K562 (cell line): Measurements from ENCODE around the gene CEP44. TPM values are rescaled to one million over a fixed set of nuclear protein-coding genes. Genes with fewer than 3 reads are reported as not detected.

Experiments used
- ATAC-seq: fragments of 200-7000 bp; cut with Tn5 transposase; 3 replicates; pipeline ENCODE4 v1.9.1; 2020; ENCODE audit warnings: moderate library complexity
- BruUV-seq: library from RNA; stranded (reverse); fragments of 400-500 nt; replicated peaks from 2 replicates; lab custom pipeline; 2021; lab: Mats Ljungman, UMichigan
- CTCF ChIA-PET: fragments of 300-600 bp; formaldehyde crosslinking; extraction: SDS; loops from one replicate; lab custom pipeline; 2021; ENCODE audit warnings: low intra/inter-chr PET ratio; lab: Yijun Ruan, JAX
- POLR2A ChIA-PET: fragments of 300-600, 350-650 bp; sonication (Branson Sonifier 250); formaldehyde crosslinking; extraction: SDS; loops from one replicate; lab custom pipeline; 2021; ENCODE audit warnings: antibody characterized with exemption, inconsistent platforms; lab: Yijun Ruan, JAX
- DNase-seq, 4 experiments: peaks; one replicate each; pipeline versions ENCODE4 v3.0.0 to v3.0.0-alpha.2; 2011 to 2018; ENCODE audit warnings: low spot score in 3 of 4, mixed read lengths in 3 of 4; ENCODE audit errors: extremely low read depth in 1 of 4
- FAIRE-seq: peaks from 2 replicates; lab custom pipeline; 2011; peaks lifted over from hg19 to GRCh38; lab: Jason Lieb, UNC
- H2AFZ ChIP-seq: 2 replicates; pipeline ENCODE4 v1.6.0; 2011; ENCODE audit warnings: low read depth, low read length, control low read depth, inconsistent platforms
- H3K27ac ChIP-seq: fragments of 200-600 bp; 3 replicates; pipeline ENCODE4 v1.8.0; 2011; ENCODE audit warnings: low read depth, mild to moderate bottlenecking, control low read depth, inconsistent platforms, low read length, moderate library complexity, mixed read lengths; ENCODE audit errors: extremely low read depth
- H3K27me3 ChIP-seq, 2 experiments: fragments of 300-600 bp in 1 of 2; 2 replicates in 1 of 2; 3 replicates in 1 of 2; pipeline versions ENCODE4 v1.6.0 to v1.8.0; 2011; ENCODE audit warnings: inconsistent platforms in 2 of 2, low read length in 2 of 2, mild to moderate bottlenecking in 1 of 2, mixed read lengths in 1 of 2, moderate library complexity in 1 of 2; ENCODE audit not compliant: control insufficient read depth in 2 of 2, insufficient read depth in 2 of 2
- H3K36me3 ChIP-seq: fragments of 300-600 bp; 3 replicates; pipeline ENCODE4 v1.8.0; 2011; ENCODE audit warnings: mild to moderate bottlenecking, low read length, inconsistent platforms; ENCODE audit not compliant: control insufficient read depth, insufficient read depth
- H3K4me1 ChIP-seq, 2 experiments: fragments of 200-600 bp in 1 of 2; replicated peaks in 1 of 2; 2 replicates in 1 of 2; 3 replicates in 1 of 2; pipeline versions ENCODE4 v1.5.1 to v1.8.0; 2011; ENCODE audit warnings: inconsistent platforms in 2 of 2, low read length in 2 of 2, mild to moderate bottlenecking in 1 of 2, mixed read lengths in 1 of 2, moderate library complexity in 1 of 2; ENCODE audit not compliant: control insufficient read depth in 2 of 2, insufficient read depth in 2 of 2
- H3K4me2 ChIP-seq: 2 replicates; pipeline ENCODE4 v1.6.1; 2011; ENCODE audit warnings: low read length, control low read depth, inconsistent platforms, mixed read lengths; ENCODE audit not compliant: insufficient read depth
- H3K4me3 ChIP-seq: fragments of 200-600 bp; sonication (generic), shearing (Covaris generic); 2 replicates; pipeline ENCODE4 v1.5.1; 2016; ENCODE audit warnings: control low read depth, inconsistent platforms
- H3K79me2 ChIP-seq: fragments of 200-600 bp; 3 replicates; pipeline ENCODE4 v1.8.0; 2011; ENCODE audit warnings: low read length, inconsistent platforms; ENCODE audit not compliant: control insufficient read depth, insufficient read depth
- H3K9ac ChIP-seq, 2 experiments: 2 replicates each; pipeline versions ENCODE4 v1.6.0 to v1.6.1; 2011; ENCODE audit warnings: low read depth in 2 of 2, low read length in 2 of 2, control low read depth in 1 of 2, inconsistent platforms in 1 of 2, mild to moderate bottlenecking in 1 of 2, mixed read lengths in 1 of 2; ENCODE audit not compliant: insufficient read depth in 1 of 2
- H3K9me1 ChIP-seq: one replicate; pipeline ENCODE4 v1.6.0; 2011; ENCODE audit warnings: inconsistent platforms, mild to moderate bottlenecking, low read length, moderate library complexity; ENCODE audit not compliant: control insufficient read depth, insufficient read depth
- H3K9me3 ChIP-seq: replicated peaks from 2 replicates; pipeline ENCODE4 v1.5.1; 2011; ENCODE audit warnings: low read depth, low read length, inconsistent platforms; ENCODE audit not compliant: control insufficient read depth, insufficient read depth
- H4K20me1 ChIP-seq: replicated peaks from 2 replicates; pipeline ENCODE4 v1.6.1; 2011; ENCODE audit warnings: low read length, inconsistent platforms, mixed read lengths; ENCODE audit not compliant: control insufficient read depth, insufficient read depth
- ARHGAP35 ChIP-seq: fragments of 450-650 bp; IDR thresholded peaks from 2 replicates; pipeline ENCODE4 v1.6.1; 2018; ENCODE audit not compliant: partially characterized antibody
- ELF2 ChIP-seq: fragments of 250-450 bp; sonication (Bioruptor Pico); IDR thresholded peaks from 2 replicates; pipeline ENCODE4 v1.5.0; 2021; ENCODE audit warnings: mild to moderate bottlenecking
- FOXJ3 ChIP-seq: sonication (generic); formaldehyde crosslinking; IDR thresholded peaks from 2 replicates; pipeline ENCODE4 v1.4.0; 2020; ENCODE audit warnings: mild to moderate bottlenecking, missing genetic modification reagents
- HNRNPK ChIP-seq: fragments of 200-400 bp; formaldehyde crosslinking; IDR thresholded peaks from one replicate; pipeline ENCODE4 v1.6.1; 2018; ENCODE audit warnings: mild to moderate bottlenecking, low read depth, low read length; ENCODE audit not compliant: poor library complexity, severe bottlenecking
- HSF4 ChIP-seq: fragments of 250-450 bp; sonication (Bioruptor Pico); IDR thresholded peaks from 2 replicates; pipeline ENCODE4 v2.1.2; 2022; ENCODE audit warnings: mild to moderate bottlenecking, moderate library complexity, borderline replicate concordance
- POLR3A ChIP-seq: IDR thresholded peaks from 2 replicates; pipeline ENCODE4 v1.6.1; 2011; ENCODE audit warnings: borderline replicate concordance, mild to moderate bottlenecking, moderate library complexity; ENCODE audit not compliant: insufficient read length, insufficient read depth; ENCODE audit errors: extremely low read depth
- SLC30A9 ChIP-seq: fragments of 250-450 bp; sonication (Bioruptor Pico); IDR thresholded peaks from 2 replicates; pipeline ENCODE4 v1.8.0; 2022; ENCODE audit warnings: mild to moderate bottlenecking, moderate library complexity
- U2AF2 ChIP-seq: fragments of 200-400 bp; formaldehyde crosslinking; optimal IDR thresholded peaks from 2 replicates; pipeline ENCODE3; 2017; ENCODE audit warnings: low read depth, mild to moderate bottlenecking, low read length
- ZEB2 ChIP-seq: fragments of 450-650 bp; IDR thresholded peaks from 2 replicates; pipeline ENCODE4 v1.6.1; 2016
- ZFP91 ChIP-seq: sonication (generic); formaldehyde crosslinking; IDR thresholded peaks from 2 replicates; pipeline ENCODE4 v1.8.0; 2022; ENCODE audit warnings: mild to moderate bottlenecking, missing genetic modification reagents
- ZNF232 ChIP-seq: sonication (generic); formaldehyde crosslinking; IDR thresholded peaks from 2 replicates; pipeline ENCODE4 v1.8.0; 2022; ENCODE audit warnings: mild to moderate bottlenecking, missing genetic modification reagents
- ZNF551 ChIP-seq: fragments of 250-450 bp; sonication (Bioruptor Pico); IDR thresholded peaks from 2 replicates; pipeline ENCODE4 v1.5.0; 2021; ENCODE audit warnings: mild to moderate bottlenecking, moderate library complexity
- WGBS: fragments of 100-300 bp; shearing (Covaris generic); methylation state at CpG from one replicate; pipeline ENCODE4 v1.1.6; 2016; ENCODE audit warnings: low coverage, mixed read lengths; ENCODE audit not compliant: insufficient coverage; ENCODE audit errors: missing lambda C conversion rate; 5-methylcytosine and 5-hydroxymethylcytosine counted together
- in situ Hi-C: fragments of 300-500 bp; cut with MboI; formaldehyde crosslinking; loops from 4 replicates; pipeline ENCODE4 v1.15.0; 2018; ENCODE audit warnings: inconsistent platforms, mixed read lengths
- intact Hi-C: fragments of 100-400 bp; cut with micrococcal nuclease; formaldehyde crosslinking; loops from 2 replicates; pipeline ENCODE4 v1.14.2; 2022
- polyA plus RNA-seq, 8 experiments: library from polyadenylated mRNA; depleted of rRNA in 4 of 8; stranded (reverse) in 5 of 8; unstranded in 3 of 8; fragments of >200 nt; fragmentation: Nextera tagmentation in 2 of 8; fragmentation: Illumina TruSeq in 1 of 8; extraction: Ambion mirVana in 2 of 8; extraction: Trizol in 1 of 8; gene quantifications; 2 replicates each; pipeline versions ENCODE4 v1.2.1 to v1.2.3, GENCODE V29; 2011 to 2014; ENCODE audit warnings: inconsistent platforms in 1 of 8, missing spikeins in 1 of 8
- total RNA-seq, 7 experiments: library from RNA; depleted of rRNA in 6 of 7; stranded (reverse); fragments of >200 nt in 6 of 7; fragmentation: Illumina TruSeq in 2 of 7; extraction: Trizol in 2 of 7; gene quantifications; 2 replicates each; pipeline versions ENCODE4 v1.2.1 to v1.2.3, GENCODE V29; 2011 to 2021; ENCODE audit warnings: low replicate concordance in 1 of 7
- TF ChIP-seq, protein P1 (sequence below): fragments of 450-650 bp; IDR thresholded peaks from 2 replicates; pipeline ENCODE4 v1.7.1; 2018; ENCODE audit warnings: mild to moderate bottlenecking, low read depth; ENCODE audit not compliant: partially characterized antibody
- TF ChIP-seq, protein P2 (sequence below): fragments of 450-650 bp; formaldehyde crosslinking; IDR thresholded peaks from 2 replicates; pipeline ENCODE4 v1.4.0; 2020; ENCODE audit warnings: mild to moderate bottlenecking, moderate library complexity
- TF ChIP-seq, protein P3 (sequence below), 2 experiments: fragments of 450-650 bp in 1 of 2; sonication (generic) in 1 of 2; formaldehyde crosslinking in 1 of 2; IDR thresholded peaks in 1 of 2; conservative IDR thresholded peaks in 1 of 2; 2 replicates each; pipeline versions ENCODE4 v1.6.1 to v1.8.1; 2016 to 2023; ENCODE audit warnings: mild to moderate bottlenecking in 2 of 2, moderate library complexity in 2 of 2, inconsistent platforms in 1 of 2, missing genetic modification reagents in 1 of 2

CEP44 gene
- total and polyA plus RNA-seq, 9 of the 15 experiments (the other 6 are each of a cell fraction or from before 2014, with no cell fraction given): 19.6 to 45.0 (median 24.4) TPM

GRCh38 chr4:174245714-174246113 is 38.0 kb upstream of the CEP44 start (continued):
- no peak for TF ChIP-seq POLR3A
- TF ChIP-seq, protein P1, sequence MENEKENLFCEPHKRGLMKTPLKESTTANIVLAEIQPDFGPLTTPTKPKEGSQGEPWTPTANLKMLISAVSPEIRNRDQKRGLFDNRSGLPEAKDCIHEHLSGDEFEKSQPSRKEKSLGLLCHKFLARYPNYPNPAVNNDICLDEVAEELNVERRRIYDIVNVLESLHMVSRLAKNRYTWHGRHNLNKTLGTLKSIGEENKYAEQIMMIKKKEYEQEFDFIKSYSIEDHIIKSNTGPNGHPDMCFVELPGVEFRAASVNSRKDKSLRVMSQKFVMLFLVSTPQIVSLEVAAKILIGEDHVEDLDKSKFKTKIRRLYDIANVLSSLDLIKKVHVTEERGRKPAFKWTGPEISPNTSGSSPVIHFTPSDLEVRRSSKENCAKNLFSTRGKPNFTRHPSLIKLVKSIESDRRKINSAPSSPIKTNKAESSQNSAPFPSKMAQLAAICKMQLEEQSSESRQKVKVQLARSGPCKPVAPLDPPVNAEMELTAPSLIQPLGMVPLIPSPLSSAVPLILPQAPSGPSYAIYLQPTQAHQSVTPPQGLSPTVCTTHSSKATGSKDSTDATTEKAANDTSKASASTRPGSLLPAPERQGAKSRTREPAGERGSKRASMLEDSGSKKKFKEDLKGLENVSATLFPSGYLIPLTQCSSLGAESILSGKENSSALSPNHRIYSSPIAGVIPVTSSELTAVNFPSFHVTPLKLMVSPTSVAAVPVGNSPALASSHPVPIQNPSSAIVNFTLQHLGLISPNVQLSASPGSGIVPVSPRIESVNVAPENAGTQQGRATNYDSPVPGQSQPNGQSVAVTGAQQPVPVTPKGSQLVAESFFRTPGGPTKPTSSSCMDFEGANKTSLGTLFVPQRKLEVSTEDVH: no peak
- TF ChIP-seq, all 486 proteins: peak for 5

DNA sequence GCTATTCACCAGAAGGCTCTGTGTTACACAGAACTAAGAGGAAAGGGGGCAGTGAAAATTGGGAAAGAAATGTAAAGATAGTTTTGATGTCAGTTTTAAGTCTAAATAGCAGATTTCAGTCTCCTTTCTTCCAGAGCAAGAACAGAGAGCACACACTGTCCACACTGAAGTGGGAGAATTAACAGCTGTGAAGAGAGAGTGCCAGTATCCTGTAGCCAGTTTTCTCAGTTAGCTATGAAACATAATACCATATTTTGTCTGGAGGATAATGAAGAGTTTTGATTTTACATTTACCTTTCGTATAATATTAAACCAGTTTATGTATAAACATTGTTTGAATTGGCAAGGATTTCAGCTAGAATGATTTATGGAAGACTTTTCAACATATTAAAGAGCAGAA is 35.3 kb upstream of the CEP44 start:
- Histone ChIP-seq H3K4me2 (no peak overlapping the region), H3K36me3 (no peaks in the 10 kb centered on the region)
- TF ChIP-seq ZNF551 (CRISPR knock-in tag) (no peak), U2AF2 (no peak), ARHGAP35 (no peak), HSF4 (no peak), ZNF232 (CRISPR knock-in tag) (no peak), FOXJ3 (CRISPR knock-in tag) (no peak), HNRNPK (no peak), ZEB2 (no peak), ELF2 (CRISPR knock-in tag) (no peak), SLC30A9 (no peak), ZFP91 (CRISPR knock-in tag) (no peak)
- TF ChIP-seq, protein P2, sequence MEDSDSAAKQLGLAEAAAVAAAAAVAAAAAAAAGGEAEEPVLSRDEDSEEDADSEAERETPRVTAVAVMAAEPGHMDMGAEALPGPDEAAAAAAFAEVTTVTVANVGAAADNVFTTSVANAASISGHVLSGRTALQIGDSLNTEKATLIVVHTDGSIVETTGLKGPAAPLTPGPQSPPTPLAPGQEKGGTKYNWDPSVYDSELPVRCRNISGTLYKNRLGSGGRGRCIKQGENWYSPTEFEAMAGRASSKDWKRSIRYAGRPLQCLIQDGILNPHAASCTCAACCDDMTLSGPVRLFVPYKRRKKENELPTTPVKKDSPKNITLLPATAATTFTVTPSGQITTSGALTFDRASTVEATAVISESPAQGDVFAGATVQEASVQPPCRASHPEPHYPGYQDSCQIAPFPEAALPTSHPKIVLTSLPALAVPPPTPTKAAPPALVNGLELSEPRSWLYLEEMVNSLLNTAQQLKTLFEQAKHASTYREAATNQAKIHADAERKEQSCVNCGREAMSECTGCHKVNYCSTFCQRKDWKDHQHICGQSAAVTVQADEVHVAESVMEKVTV (CRISPR knock-in tag): no peak
- TF ChIP-seq, protein P3, sequence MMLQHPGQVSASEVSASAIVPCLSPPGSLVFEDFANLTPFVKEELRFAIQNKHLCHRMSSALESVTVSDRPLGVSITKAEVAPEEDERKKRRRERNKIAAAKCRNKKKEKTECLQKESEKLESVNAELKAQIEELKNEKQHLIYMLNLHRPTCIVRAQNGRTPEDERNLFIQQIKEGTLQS (IDR thresholded peaks at IDR 0.05): no peak
- TF ChIP-seq, protein P3 (CRISPR knock-in tag; conservative IDR thresholded peaks at IDR 0.05): no peak

More for the DNA sequence above, 35.3 kb upstream of the CEP44 start:
- no peaks in the 10 kb centered on the region for H3K27me3 ChIP-seq
- in situ Hi-C loops: no loop called here
- 54% methylated on average over 1 of the region's 1 CpG for WGBS
- no peak overlapping the region for H3K4me3 ChIP-seq
- no peak for ATAC-seq
- intact Hi-C loops: no loop called here
- FAIRE-seq: no peak
- no peak for DNase-seq
- no TSS peak for BruUV-seq
- H3K9ac ChIP-seq: no peak overlapping the region
- H3K4me1 ChIP-seq: no peaks in the 10 kb centered on the region
- no peaks in the 10 kb centered on the region for H3K9me3 ChIP-seq
- no peak overlapping the region for H3K27ac ChIP-seq
- H2AFZ ChIP-seq: no peak overlapping the region
- POLR2A ChIA-PET: no interaction called here
- no peaks in the 10 kb centered on the region for H4K20me1 ChIP-seq
- CTCF ChIA-PET: no interaction called here
- H3K79me2 ChIP-seq: no peaks in the 10 kb centered on the region
- no peaks in the 10 kb centered on the region for H3K9me1 ChIP-seq
